ENCODE results near the gene SUGP2. TPM values are rescaled to one million over a fixed set of nuclear protein-coding genes. Genes with fewer than 3 reads are reported as not detected.

The SUGP2 gene
- 39.3 and 57.4 TPM in 2 replicates for total RNA-seq

DNA sequence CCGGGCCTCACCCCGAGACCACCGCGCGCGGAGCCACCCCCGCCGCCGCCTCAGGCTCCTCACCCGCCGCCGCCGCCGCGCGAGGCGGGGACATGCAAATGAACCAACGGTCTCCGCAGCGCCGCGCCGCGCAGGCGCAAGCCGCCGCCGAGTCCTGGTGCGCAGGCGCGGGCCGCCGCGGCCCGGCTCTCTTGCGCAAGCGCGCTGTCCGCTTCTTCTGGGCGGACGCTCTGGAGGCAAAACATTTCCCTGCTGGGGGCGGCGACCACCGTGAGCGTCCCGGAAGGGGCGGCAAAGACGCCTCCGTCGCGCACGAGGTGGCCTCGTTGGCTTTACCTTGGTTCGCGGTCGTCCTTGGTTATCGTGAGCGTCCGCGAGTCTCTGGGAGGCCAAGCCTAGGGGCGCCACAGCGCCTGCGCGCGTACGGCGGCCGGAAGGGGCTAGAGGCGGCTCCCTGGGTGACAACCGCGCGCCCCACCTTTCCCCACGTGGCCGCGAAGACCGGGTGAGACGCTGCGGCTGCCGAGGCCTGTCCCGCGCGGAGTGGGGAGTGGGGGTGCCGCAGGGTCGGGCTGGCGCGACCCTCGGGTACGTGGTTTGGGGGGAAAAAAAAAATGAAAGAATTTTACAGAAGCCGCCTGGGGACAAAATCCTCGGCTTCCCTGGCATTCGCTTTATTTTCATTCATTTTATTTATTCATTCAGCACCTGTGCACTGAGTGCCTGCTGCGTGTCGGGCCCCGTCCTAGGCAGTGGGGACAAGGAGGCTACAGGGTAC lies at the start of gene SUGP2, which contains the start of gene ARMC6:
TSS of gene SUGP2 (minus strand) at position 92 of the 778 bp plus-strand sequence. CDS start 2,446 bp downstream, outside the sequence.
TSS of gene ARMC6 (plus strand) at position 178 of the 778 bp plus-strand sequence. CDS start 607 bp downstream, outside the sequence.
- TF ChIP-seq, protein P1, sequence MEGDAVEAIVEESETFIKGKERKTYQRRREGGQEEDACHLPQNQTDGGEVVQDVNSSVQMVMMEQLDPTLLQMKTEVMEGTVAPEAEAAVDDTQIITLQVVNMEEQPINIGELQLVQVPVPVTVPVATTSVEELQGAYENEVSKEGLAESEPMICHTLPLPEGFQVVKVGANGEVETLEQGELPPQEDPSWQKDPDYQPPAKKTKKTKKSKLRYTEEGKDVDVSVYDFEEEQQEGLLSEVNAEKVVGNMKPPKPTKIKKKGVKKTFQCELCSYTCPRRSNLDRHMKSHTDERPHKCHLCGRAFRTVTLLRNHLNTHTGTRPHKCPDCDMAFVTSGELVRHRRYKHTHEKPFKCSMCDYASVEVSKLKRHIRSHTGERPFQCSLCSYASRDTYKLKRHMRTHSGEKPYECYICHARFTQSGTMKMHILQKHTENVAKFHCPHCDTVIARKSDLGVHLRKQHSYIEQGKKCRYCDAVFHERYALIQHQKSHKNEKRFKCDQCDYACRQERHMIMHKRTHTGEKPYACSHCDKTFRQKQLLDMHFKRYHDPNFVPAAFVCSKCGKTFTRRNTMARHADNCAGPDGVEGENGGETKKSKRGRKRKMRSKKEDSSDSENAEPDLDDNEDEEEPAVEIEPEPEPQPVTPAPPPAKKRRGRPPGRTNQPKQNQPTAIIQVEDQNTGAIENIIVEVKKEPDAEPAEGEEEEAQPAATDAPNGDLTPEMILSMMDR (IDR thresholded peaks at IDR 0.05; ENCODE audit: insufficient read depth, low read depth, low read length): no peak
- DNase-seq (ENCODE audit: low read depth): peak; percentile 88
- H3K4me3 ChIP-seq (ENCODE audit: low read depth, low read length): peak within 1 kb of the TSS; percentile 89

DNA sequence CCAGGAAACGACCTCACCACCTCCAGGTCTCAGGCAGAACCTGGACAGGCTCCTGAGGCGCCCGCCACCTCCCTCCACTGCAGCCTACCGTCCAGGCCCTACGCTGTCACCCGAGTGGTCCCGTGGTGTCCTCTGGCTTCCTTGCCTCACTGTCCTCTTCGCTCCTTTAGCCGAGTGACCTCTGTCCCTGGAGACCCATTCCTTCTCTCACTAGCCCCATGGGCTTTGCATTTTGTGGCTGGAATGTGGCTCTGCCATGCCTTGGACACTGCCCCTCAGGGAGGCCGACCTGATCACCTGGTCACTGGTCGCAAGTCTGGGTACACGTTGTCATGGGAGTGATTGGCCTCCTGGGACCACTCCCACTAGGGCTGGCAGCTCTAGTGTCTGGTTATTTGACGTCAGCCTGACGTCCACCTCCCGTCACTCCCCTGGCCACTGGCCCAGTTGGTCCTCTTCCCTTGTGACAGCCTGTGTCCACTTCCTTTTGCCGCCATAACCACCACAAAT lies 48.4 kb upstream of the SUGP2 start:
- TF ChIP-seq, protein P1 (IDR thresholded peaks at IDR 0.05; ENCODE audit: insufficient read depth, low read depth, low read length): no peak
- H3K4me3 ChIP-seq (ENCODE audit: low read depth, low read length): no peak overlapping the region
- DNase-seq (ENCODE audit: low read depth): peak; percentile 50

DNA sequence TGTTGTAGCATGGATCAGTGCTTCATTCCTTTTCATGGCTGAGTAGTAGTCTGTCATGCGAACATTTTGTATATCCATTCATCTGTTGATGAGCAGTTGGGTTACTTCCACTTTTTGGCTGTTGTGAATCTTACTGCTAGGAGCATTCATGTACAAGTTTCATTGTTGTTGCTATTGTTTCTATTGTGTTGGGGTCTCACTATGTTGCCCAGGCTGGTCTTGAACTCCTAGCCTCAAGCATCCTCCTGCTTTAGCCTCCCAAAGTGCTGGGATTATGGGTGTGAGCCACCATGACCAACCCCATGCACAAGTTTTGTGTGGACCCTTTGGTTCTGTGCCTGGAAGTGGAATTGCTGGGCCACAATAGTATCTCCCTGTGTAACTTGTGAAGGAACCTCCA lies 46.3 kb upstream of the SUGP2 start:
- DNase-seq (ENCODE audit: low read depth): no peak
- TF ChIP-seq, protein P1 (IDR thresholded peaks at IDR 0.05; ENCODE audit: insufficient read depth, low read depth, low read length): no peak
- H3K4me3 ChIP-seq (ENCODE audit: low read depth, low read length): no peak overlapping the region

DNA sequence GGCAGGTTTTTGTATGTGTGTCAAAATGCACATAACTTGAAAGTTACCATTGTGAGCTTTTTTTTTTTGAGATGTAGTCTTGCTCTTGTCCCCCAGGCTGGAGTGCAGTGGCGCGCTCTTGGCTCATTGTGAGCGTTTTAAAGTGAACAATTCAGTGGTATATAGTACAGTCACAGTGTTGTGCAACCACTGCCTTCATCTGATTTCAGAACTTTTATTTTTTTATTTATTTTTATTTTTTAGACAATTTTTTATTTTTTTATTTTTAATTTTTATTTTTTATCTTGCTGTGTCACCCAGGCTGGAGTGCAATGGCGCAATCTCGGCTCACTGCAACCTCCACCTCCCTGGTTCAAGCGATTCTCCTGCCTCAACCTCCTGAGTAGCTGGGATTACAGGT lies 45.5 kb upstream of the SUGP2 start:
- TF ChIP-seq, protein P1 (IDR thresholded peaks at IDR 0.05; ENCODE audit: insufficient read depth, low read depth, low read length): no peak
- no peak overlapping the region for H3K4me3 ChIP-seq (ENCODE audit: low read depth, low read length)
- DNase-seq (ENCODE audit: low read depth): no peak

DNA sequence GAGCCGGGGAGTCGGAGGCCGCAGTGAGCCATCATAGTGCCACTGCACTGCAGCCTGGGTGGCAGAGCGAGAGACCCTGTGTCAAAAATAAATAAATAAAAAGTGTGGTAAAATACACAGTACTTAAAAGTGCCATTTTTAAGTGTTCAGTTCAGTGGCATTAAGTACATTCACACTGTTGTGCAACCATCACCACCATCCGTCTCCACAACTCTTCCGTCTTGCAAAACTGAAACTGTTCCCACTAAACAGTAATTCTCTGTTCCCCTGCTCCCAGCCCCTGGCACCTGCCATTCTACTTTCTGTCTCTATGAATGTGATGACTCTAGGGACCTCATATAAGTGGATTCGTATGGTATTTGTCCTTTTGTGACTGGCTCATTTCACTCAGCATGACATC lies 43.8 kb upstream of the SUGP2 start:
- TF ChIP-seq, protein P1 (IDR thresholded peaks at IDR 0.05; ENCODE audit: insufficient read depth, low read depth, low read length): no peak
- no peak overlapping the region for H3K4me3 ChIP-seq (ENCODE audit: low read depth, low read length)
- no peak for DNase-seq (ENCODE audit: low read depth)

DNA sequence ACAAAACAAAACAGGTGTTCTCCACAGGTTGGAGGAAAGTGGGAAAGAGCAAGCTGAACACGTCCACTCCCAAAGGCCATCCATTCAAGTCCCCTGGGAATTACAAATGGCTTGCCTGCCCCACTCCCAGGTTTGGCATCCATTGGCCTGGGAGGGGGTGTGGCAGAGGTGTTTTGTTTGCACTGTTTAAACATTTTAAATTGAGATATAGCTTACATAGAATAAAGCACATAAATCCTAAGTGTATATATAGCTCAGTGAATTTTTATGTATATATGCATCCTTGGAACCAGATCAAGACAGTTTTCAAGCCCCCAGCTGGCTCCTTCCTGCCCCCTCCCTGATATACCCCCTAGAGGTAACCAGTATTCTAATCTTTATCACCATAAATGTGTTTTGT lies 43.2 kb upstream of the SUGP2 start:
- H3K4me3 ChIP-seq (ENCODE audit: low read depth, low read length): no peak overlapping the region
- TF ChIP-seq, protein P1 (IDR thresholded peaks at IDR 0.05; ENCODE audit: insufficient read depth, low read depth, low read length): no peak
- no peak for DNase-seq (ENCODE audit: low read depth)
